ENCODE results near the gene OR4B1.

OR4B1 gene

GRCh38 chr11:48263423-48263911 lies 46.9 kb downstream of the OR4B1 start, which contains the start of gene OR4X1:
Gene OR4X1, plus strand, starts transcription at chr11:48263861. Its CDS starts 0 bp downstream, at chr11:48263861.
- DNase-seq (ENCODE audit: low read depth): no peak

All from fibroblast of the conjunctiva (primary cell).